GM20000 (cell line): Measurements from ENCODE around the gene DENND1A.

Experiments
- DNase-seq: peaks from one replicate; pipeline ENCODE4 v3.0.0; 2012; ENCODE audit warnings: low spot score
- TF ChIP-seq, protein P1 (sequence below): IDR thresholded peaks from 2 replicates; pipeline ENCODE4 v1.5.1; 2012; ENCODE audit warnings: mild to moderate bottlenecking, control low read depth; ENCODE audit errors: extremely low read depth, missing control alignments

DENND1A gene

GRCh38 chr9:123883634-123884033, 46.3 kb downstream of the DENND1A start:
- no peak for DNase-seq
- TF ChIP-seq, protein P1, sequence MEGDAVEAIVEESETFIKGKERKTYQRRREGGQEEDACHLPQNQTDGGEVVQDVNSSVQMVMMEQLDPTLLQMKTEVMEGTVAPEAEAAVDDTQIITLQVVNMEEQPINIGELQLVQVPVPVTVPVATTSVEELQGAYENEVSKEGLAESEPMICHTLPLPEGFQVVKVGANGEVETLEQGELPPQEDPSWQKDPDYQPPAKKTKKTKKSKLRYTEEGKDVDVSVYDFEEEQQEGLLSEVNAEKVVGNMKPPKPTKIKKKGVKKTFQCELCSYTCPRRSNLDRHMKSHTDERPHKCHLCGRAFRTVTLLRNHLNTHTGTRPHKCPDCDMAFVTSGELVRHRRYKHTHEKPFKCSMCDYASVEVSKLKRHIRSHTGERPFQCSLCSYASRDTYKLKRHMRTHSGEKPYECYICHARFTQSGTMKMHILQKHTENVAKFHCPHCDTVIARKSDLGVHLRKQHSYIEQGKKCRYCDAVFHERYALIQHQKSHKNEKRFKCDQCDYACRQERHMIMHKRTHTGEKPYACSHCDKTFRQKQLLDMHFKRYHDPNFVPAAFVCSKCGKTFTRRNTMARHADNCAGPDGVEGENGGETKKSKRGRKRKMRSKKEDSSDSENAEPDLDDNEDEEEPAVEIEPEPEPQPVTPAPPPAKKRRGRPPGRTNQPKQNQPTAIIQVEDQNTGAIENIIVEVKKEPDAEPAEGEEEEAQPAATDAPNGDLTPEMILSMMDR, result no peak

DNA sequence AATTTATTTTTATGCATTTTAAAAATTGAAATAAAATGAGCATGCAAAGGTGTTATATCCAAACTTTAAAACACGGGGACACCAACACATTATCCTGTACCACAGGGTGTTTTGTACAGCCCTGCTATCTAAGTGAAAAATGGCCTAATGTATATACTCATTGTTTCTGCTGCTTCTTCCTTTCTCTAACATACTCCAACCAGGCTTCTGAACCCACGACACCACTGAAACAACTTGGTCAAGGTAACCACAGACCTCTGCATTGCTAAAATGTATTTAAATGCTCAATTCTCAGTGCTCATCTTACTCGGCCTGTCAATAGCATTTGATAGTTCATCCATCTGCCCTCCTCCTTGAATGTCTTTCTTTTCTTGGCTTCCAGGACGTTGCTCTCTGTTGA, 48.3 kb downstream of the DENND1A start:
- no peak for DNase-seq
- TF ChIP-seq, protein P1, result no peak

GRCh38 chr9:123880420-123880819, 49.5 kb downstream of the DENND1A start:
- DNase-seq, result no peak
- TF ChIP-seq, protein P1, result no peak

GRCh38 chr9:123876750-123877149, 53.2 kb downstream of the DENND1A start:
- DNase-seq, result no peak
- TF ChIP-seq, protein P1, result no peak

DNA sequence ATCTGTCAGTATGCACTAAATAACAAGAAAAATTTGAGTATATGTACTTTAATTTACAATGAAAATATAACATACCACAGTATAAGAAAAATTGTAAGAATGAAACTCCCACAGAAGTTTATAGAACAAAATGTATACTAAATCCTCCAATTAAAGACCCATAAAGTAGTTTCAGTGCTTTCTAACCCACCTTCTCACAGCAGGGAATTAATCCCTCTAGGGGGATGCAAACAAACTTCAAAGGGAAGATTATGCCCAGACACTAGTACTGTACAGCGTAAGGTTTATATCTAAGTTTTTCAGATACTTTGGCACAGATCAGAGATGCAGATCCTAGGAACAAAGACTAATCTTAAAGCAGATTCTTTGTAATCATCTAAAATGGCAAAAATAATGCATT, 57.2 kb downstream of the DENND1A start:
- TF ChIP-seq, protein P1, result no peak
- DNase-seq, result no peak

GRCh38 chr9:123871781-123872180, 58.1 kb downstream of the DENND1A start:
- TF ChIP-seq, protein P1, result no peak
- DNase-seq, result no peak

DNA sequence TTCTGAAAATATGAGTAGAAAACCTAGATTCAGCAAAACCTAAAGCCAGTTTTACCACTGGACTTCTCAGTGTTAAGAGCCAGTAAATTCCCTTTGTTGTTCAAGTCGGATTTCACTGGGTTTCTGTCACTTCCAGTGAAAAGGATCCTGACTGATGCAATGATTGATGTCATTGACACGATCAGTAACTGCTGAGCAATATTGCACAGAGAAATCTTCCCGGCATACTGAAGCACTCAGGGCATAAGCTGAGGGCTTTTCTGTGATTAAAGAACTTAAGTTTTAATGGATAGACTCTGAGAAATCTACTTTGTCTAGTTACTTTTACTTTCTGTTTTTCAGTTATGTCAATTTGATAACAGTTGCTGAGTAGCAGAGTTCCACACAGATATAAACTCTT, 61.9 kb downstream of the DENND1A start:
- TF ChIP-seq, protein P1, result no peak
- no peak for DNase-seq

- peak; percentile 23 for DNase-seq
Observed at GRCh38 chr9:123867034-123867433, 62.9 kb downstream of the DENND1A start.

More at GRCh38 chr9:123867034-123867433, 62.9 kb downstream of the DENND1A start:
- TF ChIP-seq, protein P1, result no peak
